Activated CD8-positive, alpha-beta T cell treated with anti-CD3 and anti-CD28 coated beads for 36 hours (primary cell): ENCODE results near the gene TNNT2. TPM values are rescaled to one million over a fixed set of nuclear protein-coding genes. Genes with fewer than 3 reads are reported as not detected.

Experiments
- ATAC-seq: fragments of 200-7000 bp; cut with Tn5 transposase; one replicate; pipeline ENCODE4 v1.10.0; 2021; ENCODE audit warnings: mild to moderate bottlenecking, moderate library complexity
- CTCF ChIA-PET: fragments of 350-600 bp; sonication (Branson Sonifier 250); formaldehyde crosslinking; loops from one replicate; lab custom pipeline; 2021; ENCODE audit warnings: antibody characterized with exemption; lab: Charles Lee
- POLR2A ChIA-PET: fragments of 350-600 bp; sonication (Branson Sonifier 250); formaldehyde crosslinking; loops from one replicate; lab custom pipeline; 2021; ENCODE audit warnings: antibody characterized with exemption; lab: Charles Lee
- DNase-seq: peaks from one replicate; pipeline ENCODE4 v3.0.0-alpha.2; 2020
- H3K27ac Mint-ChIP-seq: one replicate; pipeline ENCODE4 v1.8.0; 2021; ENCODE audit warnings: mild to moderate bottlenecking, mixed read lengths
- H3K27me3 Mint-ChIP-seq: one replicate; pipeline ENCODE4 v1.8.0; 2021; ENCODE audit warnings: mixed read lengths
- H3K36me3 Mint-ChIP-seq: one replicate; pipeline ENCODE4 v1.8.0; 2021; ENCODE audit warnings: low read depth, mixed read lengths
- H3K4me1 Mint-ChIP-seq: one replicate; pipeline ENCODE4 v1.8.0; 2021; ENCODE audit warnings: low read depth, mixed read lengths
- H3K4me3 Mint-ChIP-seq: one replicate; pipeline ENCODE4 v1.8.0; 2021; ENCODE audit warnings: mild to moderate bottlenecking, moderate library complexity, mixed read lengths
- H3K9me3 Mint-ChIP-seq: one replicate; pipeline ENCODE4 v1.8.0; 2021; ENCODE audit warnings: mixed read lengths
- intact Hi-C: fragments of 100-400 bp; cut with micrococcal nuclease; formaldehyde crosslinking; loops from one replicate; pipeline ENCODE4 v1.10.0; 2022
- total RNA-seq, 2 experiments: library from RNA; stranded (reverse); gene quantifications; one replicate each; pipeline ENCODE4 v1.2.3, GENCODE V29; 2021
- TF ChIP-seq, protein P1 (sequence below): fragments of 200-600 bp; IDR thresholded peaks from one replicate; pipeline ENCODE4 v1.8.0; 2022; ENCODE audit warnings: antibody characterized with exemption, mild to moderate bottlenecking

TNNT2 gene
- total RNA-seq, 2 experiments from 2014 or later: not detected

DNA sequence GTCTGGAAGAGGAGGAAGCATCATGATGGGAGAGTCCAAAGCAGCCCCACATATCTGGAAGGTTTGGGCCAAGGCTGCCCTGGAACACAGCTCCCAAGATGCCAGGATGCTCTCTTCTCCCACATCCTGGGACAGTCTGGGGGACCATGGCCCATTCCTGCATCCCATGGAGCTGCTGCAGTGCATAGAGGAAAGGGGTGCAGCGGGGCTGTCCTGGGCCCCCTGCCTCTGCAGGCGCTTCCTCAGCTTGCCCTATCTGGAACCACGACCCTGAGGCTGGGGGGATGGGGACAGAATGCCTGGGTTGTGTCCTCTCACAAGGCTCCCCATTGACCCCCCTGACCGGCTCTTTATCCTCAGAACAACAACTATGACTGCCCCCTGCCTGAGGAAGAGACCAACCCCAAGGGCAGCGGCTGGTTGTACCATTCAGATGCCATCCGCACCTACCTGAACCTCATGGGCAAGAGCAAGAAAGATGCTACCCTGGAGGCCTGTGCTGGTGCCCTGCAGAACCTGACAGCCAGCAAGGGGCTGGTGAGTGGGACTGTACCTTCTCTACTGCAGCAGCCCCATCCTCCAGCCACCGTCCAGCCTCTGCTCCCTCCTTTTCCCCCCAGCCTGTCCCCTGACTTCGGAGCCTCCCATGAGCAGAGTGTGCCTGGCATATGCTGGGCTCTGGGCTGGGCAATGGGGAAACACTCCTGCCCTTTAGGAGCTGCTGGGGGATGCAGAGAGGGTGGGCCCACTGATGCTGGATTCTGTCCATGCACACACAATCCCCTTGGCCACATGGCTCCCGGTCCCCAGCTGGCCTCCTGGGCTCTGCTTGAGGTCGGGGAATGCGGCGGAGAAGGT lies 54.6 kb downstream of the TNNT2 start:
- no peak for DNase-seq
- Mint-ChIP-seq H3K27me3 (no peaks in the 10 kb centered on the region), H3K4me3 (no peak overlapping the region), H3K4me1 (no peaks in the 10 kb centered on the region), H3K36me3 (no peaks in the 10 kb centered on the region), H3K27ac (no peak overlapping the region), H3K9me3 (no peaks in the 10 kb centered on the region)
- TF ChIP-seq, protein P1, sequence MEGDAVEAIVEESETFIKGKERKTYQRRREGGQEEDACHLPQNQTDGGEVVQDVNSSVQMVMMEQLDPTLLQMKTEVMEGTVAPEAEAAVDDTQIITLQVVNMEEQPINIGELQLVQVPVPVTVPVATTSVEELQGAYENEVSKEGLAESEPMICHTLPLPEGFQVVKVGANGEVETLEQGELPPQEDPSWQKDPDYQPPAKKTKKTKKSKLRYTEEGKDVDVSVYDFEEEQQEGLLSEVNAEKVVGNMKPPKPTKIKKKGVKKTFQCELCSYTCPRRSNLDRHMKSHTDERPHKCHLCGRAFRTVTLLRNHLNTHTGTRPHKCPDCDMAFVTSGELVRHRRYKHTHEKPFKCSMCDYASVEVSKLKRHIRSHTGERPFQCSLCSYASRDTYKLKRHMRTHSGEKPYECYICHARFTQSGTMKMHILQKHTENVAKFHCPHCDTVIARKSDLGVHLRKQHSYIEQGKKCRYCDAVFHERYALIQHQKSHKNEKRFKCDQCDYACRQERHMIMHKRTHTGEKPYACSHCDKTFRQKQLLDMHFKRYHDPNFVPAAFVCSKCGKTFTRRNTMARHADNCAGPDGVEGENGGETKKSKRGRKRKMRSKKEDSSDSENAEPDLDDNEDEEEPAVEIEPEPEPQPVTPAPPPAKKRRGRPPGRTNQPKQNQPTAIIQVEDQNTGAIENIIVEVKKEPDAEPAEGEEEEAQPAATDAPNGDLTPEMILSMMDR: no peak
- ChIA-PET CTCF (interaction anchor here (1.1 kb wide), 1 partner anchor 190 kb away, joined by 3 read pairs; no protein-coding TSS in a partner anchor), POLR2A (no interaction called here)
- intact Hi-C loops: no loop called here
- ATAC-seq: no peak

DNA sequence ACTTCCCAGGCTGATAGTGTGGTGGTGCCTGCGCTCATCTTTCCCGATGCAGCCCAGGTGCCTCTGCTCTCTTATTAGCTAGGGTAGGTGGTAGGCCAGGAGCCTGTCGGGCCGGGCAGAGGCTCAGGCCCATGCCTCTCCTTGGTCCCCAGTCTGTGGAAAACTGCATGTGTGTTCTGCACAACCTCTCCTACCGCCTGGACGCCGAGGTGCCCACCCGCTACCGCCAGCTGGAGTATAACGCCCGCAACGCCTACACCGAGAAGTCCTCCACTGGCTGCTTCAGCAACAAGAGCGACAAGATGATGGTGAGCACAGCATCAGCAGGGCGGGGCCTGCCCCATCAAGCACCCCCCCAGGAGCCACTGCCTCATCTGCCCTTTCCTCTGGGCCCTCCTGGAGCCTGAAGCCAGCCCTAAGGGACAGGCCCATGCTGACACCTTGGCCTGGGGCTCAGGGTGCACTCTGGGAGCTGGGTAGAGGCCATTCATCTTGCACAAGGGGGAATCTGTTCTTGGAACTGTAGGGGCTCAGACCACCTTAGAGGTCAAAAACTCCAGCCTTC lies 55.6 kb downstream of the TNNT2 start:
- Mint-ChIP-seq H3K4me3 (no peak overlapping the region), H3K9me3 (no peaks in the 10 kb centered on the region), H3K4me1 (no peaks in the 10 kb centered on the region), H3K27me3 (no peaks in the 10 kb centered on the region), H3K36me3 (no peaks in the 10 kb centered on the region), H3K27ac (no peak overlapping the region)
- intact Hi-C loops: no loop called here
- ChIA-PET POLR2A (no interaction called here), CTCF (no interaction called here)
- DNase-seq (no peak), ATAC-seq (no peak)
- TF ChIP-seq, protein P1: no peak

DNA sequence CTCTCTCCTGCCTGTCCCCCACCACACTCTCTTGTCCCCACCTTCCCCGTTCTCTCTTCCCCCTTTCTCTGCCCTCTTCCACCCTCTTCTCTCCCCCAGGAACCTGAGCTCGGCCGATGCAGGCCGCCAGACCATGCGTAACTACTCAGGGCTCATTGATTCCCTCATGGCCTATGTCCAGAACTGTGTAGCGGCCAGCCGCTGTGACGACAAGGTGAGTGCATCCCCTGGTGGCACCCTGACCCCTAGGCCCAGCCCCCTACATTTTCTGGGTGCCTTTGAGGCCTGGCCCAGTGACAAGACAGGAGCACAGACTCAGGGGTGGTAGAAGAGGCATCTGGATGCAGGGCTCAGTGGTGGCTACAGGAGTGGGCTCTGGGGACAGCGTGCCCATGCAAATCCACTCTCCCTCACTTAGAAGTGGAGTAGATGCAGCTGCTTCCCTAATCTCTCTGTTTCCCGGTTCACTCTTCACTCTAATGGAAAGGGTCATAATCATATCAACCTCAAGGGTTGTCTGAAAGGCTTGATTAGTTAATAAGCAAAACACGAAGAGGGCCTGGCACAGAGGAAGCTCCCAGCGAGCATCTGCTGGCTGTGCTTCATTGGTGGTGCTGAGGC lies 57.2 kb downstream of the TNNT2 start:
- DNase-seq (no peak), ATAC-seq (no peak)
- no peaks in the 10 kb centered on the region for H3K36me3 Mint-ChIP-seq
- no peaks in the 10 kb centered on the region for H3K4me1 Mint-ChIP-seq
- CTCF ChIA-PET: no interaction called here
- no peak overlapping the region for H3K4me3 Mint-ChIP-seq
- POLR2A ChIA-PET: no interaction called here
- peaks cover 2% of the 10 kb centered on the region for H3K27me3 Mint-ChIP-seq
- TF ChIP-seq, protein P1: no peak
- no peaks in the 10 kb centered on the region for H3K9me3 Mint-ChIP-seq
- intact Hi-C loops: no loop called here
- no peak overlapping the region for H3K27ac Mint-ChIP-seq

DNA sequence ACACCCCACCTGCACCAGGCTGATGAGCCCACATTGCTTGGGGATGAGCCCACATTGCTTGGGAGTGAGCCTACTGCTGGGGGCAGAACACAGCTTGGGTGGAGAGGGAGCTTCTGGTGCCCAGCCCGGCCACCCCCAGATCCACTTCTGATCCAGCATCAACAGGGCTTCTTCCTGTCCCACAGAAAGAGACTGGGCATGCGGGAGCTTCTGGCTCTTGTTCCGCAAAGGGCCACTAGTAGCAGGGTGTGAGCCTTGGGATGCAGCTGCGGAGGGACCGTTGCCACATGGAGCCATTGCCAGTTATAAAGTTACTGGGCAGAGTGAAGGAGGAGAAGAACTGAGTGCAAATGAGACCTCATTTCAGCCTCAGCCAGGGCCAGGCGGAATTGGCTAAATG lies 57.8 kb downstream of the TNNT2 start:
- POLR2A ChIA-PET: no interaction called here
- intact Hi-C loops: no loop called here
- no peak overlapping the region for H3K27ac Mint-ChIP-seq
- H3K4me1 Mint-ChIP-seq: no peaks in the 10 kb centered on the region
- no peak for DNase-seq
- TF ChIP-seq, protein P1: no peak
- H3K27me3 Mint-ChIP-seq: peaks cover 4% of the 10 kb centered on the region
- CTCF ChIA-PET: no interaction called here
- no peak for ATAC-seq
- no peaks in the 10 kb centered on the region for H3K9me3 Mint-ChIP-seq
- no peak overlapping the region for H3K4me3 Mint-ChIP-seq
- H3K36me3 Mint-ChIP-seq: no peaks in the 10 kb centered on the region
